GM06990 (cell line): ENCODE results near the gene PPM1J.

Experiments
- DNase-seq: peaks from one replicate; pipeline ENCODE4 v3.0.0-alpha.2; 2011; ENCODE audit not compliant: insufficient read length; ENCODE audit errors: extremely low read depth
- H3K27me3 ChIP-seq: replicated peaks from 2 replicates; pipeline ENCODE4 v1.6.0; 2011; ENCODE audit warnings: low read length; ENCODE audit not compliant: control insufficient read depth, insufficient read depth
- H3K36me3 ChIP-seq: 2 replicates; pipeline ENCODE4 v1.5.1; 2011; ENCODE audit warnings: low read length; ENCODE audit not compliant: control insufficient read depth, insufficient read depth
- H3K4me3 ChIP-seq: replicated peaks from 2 replicates; pipeline ENCODE4 v1.5.1; 2011; ENCODE audit warnings: low read depth, mild to moderate bottlenecking, control low read depth, low read length
- TF ChIP-seq, protein P1 (sequence below): IDR thresholded peaks from 2 replicates; pipeline ENCODE4 v1.5.1; 2011; ENCODE audit warnings: low read length, control low read depth, mild to moderate bottlenecking, inconsistent platforms; ENCODE audit not compliant: insufficient read depth, poor library complexity, severe bottlenecking

PPM1J gene

DNA sequence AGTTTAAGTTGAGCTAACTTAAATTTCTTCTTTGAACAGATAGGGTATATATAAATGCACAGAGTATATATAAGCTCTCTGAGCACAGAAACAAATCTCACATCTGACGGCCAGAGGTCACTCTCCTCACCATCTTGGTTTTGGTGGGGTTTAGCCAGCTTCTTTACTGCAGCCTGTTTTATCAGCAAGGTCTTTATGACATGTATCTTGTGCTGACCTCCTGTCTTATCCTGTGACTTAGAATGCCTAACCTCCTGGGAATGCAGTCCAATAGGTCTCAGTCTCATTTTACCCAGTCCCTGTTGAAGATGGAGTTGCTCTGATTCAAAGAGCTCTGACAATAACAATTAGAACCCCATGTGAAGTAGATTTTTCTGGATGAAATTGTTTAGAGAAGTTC, 42.3 kb downstream of the PPM1J start:
- Histone ChIP-seq H3K27me3 (no peaks in the 10 kb centered on the region), H3K4me3 (no peak overlapping the region), H3K36me3 (peaks cover 8% of the 10 kb centered on the region)
- no peak for DNase-seq
- TF ChIP-seq, protein P1, sequence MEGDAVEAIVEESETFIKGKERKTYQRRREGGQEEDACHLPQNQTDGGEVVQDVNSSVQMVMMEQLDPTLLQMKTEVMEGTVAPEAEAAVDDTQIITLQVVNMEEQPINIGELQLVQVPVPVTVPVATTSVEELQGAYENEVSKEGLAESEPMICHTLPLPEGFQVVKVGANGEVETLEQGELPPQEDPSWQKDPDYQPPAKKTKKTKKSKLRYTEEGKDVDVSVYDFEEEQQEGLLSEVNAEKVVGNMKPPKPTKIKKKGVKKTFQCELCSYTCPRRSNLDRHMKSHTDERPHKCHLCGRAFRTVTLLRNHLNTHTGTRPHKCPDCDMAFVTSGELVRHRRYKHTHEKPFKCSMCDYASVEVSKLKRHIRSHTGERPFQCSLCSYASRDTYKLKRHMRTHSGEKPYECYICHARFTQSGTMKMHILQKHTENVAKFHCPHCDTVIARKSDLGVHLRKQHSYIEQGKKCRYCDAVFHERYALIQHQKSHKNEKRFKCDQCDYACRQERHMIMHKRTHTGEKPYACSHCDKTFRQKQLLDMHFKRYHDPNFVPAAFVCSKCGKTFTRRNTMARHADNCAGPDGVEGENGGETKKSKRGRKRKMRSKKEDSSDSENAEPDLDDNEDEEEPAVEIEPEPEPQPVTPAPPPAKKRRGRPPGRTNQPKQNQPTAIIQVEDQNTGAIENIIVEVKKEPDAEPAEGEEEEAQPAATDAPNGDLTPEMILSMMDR, result no peak

DNA sequence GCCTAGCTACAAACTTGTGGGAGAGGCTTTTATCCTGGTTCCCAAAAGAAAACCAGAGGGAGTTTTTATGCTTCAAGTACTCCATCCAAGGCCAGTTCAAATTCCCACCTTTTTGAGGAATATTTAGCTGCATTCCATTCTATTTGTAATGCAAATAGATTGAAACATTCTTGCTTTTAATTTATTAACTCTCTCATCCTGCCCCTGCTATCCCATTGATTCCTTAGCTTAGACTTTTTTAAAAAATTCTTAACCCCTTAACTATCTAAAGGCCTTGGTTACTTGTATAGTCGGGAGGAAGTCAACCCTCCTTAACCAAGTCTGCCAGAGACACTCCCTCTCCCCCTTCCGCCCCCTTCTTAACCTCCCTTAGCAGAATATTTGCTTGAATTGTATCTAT, 43.1 kb downstream of the PPM1J start:
- Histone ChIP-seq H3K4me3 (no peak overlapping the region), H3K27me3 (no peaks in the 10 kb centered on the region), H3K36me3 (peaks cover 10% of the 10 kb centered on the region)
- TF ChIP-seq, protein P1, result no peak
- DNase-seq, result no peak

DNA sequence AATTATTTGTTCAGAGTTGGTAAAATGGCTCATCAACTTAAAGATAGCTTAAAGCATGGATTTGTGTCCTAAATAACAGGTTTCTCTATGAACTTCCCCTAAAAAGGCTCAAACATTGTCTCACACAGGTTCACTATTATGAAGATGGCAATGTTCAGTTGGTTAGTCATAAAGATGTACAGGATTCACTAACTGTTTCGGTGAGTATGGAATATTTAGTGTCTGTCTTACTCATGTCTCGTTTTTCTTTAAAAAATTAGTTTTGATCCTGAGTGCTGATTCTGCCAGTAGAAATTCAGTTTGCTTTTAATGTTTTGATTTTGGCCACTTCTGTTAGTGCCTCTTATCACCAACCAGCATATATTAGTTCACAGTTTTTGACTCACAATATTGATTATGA, 48.2 kb downstream of the PPM1J start:
- TF ChIP-seq, protein P1, result no peak
- no peaks in the 10 kb centered on the region for H3K27me3 ChIP-seq
- no peak overlapping the region for H3K4me3 ChIP-seq
- H3K36me3 ChIP-seq, result peaks cover 17% of the 10 kb centered on the region
- no peak for DNase-seq

DNA sequence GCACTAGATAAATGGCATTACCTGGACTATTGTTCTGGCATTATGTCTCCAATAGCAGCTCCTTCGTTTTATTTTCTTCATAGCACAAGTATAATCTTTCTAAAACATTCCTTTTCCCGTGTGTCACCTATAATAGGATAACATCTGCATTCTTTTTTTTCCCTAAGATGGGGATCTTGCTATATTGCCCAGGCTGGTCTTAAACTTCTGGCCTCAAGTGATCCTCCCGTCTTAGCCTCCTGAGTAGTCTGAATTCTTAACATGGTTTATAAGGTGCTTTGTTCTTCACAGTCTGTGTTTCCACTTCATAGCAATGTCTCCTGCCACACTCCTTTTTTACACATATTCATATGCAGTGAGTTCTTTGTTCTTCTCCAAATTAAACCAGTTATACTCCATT, 49.3 kb downstream of the PPM1J start:
- H3K27me3 ChIP-seq, result no peaks in the 10 kb centered on the region
- no peak overlapping the region for H3K4me3 ChIP-seq
- TF ChIP-seq, protein P1, result no peak
- H3K36me3 ChIP-seq, result peaks cover 20% of the 10 kb centered on the region
- DNase-seq, result no peak
